HTERT RPE-1 (cell line): ENCODE measurements around the gene ZNF80.
"Not testable (repeated sequence)": the region's sequence is repeated elsewhere in the genome, so short reads cannot be mapped to it uniquely, and the experiment has no call there.

Experiments
- in situ Hi-C: fragments of 300-500 bp; cut with MboI; formaldehyde crosslinking; loops from 4 replicates; pipeline ENCODE4 v1.14.3; 2020; ENCODE audit warnings: low sequenced_read_pairs

The ZNF80 gene

DNA sequence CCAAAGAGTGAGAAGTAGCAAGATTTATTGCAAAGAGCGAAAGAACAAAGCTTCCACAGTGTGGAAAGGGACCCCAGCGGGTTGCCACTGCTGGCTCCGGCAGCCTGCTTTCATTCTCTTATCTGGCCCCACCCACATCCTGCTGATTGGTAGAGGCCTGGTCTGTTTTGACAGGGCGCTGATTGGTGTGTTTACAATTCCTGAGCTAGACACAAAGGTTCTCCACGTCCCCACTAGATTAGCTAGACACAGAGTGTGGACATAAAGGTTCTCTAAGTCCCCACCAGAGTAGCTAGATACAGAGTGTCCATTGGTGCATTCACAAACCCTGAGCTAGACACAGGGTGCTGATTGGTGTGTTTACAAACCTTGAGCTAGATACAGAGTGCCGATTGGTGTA lies at the start of gene ZNF80:
Gene ZNF80, minus strand, starts transcription at position 101 of the 400 bp plus-strand sequence. CDS start 504 bp downstream, outside the sequence.
- in situ Hi-C loops = not testable (repeated sequence)

DNA sequence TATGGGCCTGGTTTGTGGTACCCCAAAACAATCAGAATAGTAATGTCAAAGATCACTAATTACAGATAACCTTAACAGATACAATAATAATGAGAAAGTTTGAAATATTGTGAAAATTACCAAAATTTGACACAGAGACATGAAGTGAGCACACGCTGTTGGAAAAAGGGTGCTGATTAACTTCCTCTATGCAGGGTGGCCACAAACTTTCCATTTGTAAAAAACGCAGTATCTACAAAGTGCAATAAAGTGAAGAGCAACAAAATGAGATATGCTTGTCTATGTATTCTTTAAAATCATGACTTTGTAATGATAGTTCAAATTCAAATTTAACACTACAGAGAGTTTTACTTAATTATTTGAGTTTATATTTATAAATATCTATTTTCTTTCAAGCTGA lies 48.9 kb upstream of the ZNF80 start:
- in situ Hi-C loops = no loop called here

DNA sequence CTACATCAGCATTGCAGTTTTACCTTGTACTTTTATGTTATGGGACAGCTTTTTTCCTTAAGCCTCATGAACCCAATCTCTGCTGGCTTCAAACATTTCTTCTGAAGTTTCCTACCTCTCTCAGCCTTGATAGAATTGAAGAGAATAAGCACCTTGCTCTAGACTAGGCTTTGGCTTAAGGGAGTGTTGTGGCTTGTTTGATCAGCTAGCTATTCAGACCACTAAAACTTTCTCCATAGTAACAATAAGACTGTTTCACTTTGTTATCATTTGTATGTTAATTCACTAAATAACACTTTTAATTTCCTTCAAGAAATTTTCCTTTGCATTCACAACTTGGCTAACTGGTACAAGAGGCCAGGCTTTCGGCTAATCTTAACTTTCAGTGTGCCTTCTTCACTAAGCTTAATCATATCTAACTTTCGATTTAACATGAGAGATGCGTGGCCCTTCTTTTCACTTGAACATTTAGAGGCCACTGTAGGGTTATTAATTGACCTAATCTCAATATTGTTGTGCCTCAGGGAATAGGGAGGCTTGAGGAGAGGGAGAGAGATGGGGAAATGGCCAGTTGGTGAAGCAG lies 48.4 kb upstream of the ZNF80 start:
- in situ Hi-C loops = no loop called here

DNA sequence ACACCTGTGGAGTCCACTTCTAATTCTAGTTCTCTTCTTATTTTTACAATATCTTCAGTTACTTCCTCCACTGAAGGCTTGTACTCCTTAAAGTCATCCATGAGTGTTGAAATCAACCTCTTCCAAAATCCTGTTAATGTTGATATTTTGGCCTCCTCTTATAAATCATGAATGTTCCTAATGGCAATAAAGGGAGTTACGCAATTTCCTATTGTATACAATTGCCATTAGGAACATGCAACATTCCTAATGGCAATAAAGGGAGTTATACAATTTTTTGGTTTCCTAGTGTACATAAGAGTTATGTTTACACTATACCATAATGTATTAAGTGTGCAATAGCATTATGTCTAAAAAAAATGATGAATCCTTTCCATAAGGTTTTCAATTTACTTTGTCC lies 47.3 kb upstream of the ZNF80 start:
- in situ Hi-C loops = no loop called here

DNA sequence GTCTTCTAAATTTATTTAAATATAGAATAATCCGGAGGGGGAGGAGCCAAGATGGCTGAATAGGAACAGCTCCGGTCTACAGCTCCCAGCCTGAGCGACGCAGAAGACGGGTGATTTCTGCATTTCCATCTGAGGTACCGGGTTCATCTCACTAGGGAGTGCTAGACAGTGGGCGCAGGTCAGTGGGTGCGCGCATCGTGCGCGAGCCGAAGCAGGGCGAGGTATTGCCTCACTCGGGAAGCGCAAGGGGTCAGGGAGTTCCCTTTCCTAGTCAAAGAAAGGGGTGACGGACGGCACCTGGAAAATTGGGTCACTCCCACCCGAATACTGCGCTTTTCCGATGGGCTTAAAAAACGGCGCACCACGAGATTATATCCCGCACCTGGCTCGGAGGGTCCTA lies 39.5 kb upstream of the ZNF80 start:
- in situ Hi-C loops = not testable (repeated sequence)

DNA sequence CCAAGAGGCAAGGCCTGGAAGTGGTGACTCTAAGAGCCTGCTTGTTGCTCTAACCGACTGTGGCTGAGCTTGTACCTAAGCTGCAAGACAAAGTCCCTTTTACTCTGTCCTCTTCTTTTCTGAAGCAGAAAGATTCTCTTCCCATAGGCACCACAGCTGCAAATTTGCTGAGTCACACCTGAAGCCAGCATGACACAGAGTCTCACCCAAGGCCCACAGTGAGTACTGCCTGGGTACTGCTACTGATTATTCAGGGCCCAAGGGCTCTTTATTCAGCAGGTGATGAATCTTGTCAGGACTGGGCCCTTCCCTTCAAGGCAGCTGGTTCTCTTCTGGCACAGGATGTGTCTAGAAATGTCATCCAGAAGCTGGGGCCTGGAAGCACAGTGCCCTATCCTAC lies 37.6 kb upstream of the ZNF80 start:
- in situ Hi-C loops = no loop called here

DNA sequence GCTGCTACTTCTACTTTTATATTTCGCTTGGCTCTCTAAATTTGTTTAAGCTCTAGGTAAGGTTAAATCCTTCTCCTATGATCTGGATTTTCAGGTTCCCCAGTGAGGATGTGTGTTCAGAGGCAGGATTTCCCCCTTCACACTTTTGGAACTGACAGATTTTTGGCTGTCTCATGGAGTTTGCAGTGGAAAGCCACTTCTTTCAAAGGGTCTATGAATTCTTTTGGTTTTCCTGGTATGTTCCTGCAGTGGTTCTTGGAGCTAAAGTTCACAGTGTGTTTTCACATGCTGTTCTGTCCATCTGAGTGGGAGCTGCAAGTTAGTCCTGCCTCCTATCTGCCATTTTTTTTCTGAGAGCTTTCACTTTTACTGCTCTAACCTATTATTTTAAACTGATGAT lies 34.9 kb upstream of the ZNF80 start:
- in situ Hi-C loops = no loop called here

DNA sequence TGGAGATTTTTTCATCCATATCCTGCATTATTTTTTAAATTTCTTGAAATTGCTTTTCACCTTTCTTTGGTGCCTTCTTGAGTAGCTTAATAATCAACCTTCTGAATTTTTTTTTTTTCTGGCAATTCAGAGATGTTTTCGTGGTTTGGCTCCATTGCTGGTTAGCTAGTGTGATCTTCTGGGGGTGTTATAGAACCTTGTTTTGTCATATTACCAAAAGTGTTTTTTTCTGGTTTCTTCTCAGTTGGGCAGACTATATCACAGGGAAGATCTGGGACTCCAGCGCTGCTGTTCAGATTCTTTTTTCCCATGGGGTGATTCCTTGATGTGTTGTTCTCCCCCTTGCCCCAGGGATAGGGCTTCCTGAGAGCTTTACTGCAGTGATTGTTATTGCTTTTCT lies 32.6 kb upstream of the ZNF80 start:
- in situ Hi-C loops = no loop called here

DNA sequence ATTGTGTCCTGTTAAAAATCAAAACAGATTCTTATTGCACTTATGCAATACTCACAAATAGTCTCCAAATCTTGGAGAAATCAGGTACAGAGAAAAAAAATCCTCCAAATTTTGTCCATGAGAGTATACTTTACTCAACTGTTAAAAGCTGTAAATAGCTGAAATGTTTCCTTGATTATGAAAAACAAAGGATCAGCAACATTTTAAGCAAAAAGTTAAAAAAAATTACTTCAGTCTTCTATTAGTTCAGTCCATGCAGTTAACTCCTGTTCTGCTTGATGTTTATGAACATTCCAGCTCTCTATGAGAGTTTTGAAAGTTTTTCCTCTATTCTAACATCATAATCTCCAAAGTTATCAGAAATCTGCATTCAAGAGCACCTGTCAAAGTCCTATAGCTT lies 22.8 kb upstream of the ZNF80 start:
- in situ Hi-C loops = no loop called here

DNA sequence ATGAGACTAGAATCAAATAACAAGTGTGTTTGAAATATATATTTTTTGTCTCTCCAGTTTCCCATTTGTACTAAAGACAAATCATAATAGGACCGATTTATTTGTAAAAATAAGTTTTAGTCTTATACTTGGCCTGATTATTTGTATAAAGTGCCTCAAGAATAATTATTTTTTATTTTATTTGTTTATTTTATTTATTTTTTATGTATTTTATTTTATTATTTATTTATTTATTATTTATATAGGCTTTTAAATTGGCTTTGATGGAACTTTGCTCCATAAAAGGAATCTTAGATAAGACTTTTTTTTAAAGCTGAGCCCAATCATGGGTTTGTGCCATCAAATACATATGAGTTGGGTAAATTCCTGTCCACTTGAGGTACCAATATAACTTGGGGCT lies 22.2 kb upstream of the ZNF80 start:
- in situ Hi-C loops = no loop called here

DNA sequence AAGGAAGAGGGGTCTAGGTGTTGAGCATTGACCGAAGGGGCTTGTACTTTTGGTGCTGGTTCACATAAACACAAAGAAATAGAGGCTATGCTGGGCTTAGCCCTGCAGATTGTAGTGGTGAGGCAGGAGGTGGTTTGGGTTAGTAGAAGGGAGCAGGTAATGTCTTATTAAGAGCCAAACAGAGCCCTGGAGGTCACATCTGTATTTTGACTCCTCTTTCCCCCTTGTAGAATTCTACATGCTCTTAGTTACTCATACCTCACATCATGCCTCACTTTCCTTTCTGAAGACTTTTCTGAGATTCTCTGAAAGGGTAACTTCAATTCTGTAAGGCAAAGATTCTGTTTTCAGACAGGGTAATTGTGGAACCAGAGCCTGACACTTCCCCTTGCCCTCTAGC lies 16.1 kb upstream of the ZNF80 start:
- in situ Hi-C loops = no loop called here

DNA sequence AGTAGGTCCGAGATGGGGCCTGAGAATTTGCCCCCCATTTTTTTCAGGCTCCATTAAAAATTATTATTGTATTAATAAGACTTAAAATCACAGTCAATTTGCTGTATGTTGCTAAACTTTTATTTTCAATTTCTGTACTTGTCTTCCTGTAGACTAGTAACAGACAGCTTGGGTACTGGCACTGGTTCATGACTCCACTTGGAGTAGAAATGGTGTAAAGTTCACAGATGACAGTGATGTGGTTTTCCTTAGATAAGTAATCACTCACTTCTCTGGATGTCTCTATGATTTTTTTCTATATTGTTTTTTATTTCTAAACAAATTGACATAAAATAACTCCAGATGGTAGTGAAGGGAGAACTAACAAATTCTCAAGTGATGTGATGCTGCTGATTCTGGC lies 15.6 kb upstream of the ZNF80 start:
- in situ Hi-C loops = no loop called here

DNA sequence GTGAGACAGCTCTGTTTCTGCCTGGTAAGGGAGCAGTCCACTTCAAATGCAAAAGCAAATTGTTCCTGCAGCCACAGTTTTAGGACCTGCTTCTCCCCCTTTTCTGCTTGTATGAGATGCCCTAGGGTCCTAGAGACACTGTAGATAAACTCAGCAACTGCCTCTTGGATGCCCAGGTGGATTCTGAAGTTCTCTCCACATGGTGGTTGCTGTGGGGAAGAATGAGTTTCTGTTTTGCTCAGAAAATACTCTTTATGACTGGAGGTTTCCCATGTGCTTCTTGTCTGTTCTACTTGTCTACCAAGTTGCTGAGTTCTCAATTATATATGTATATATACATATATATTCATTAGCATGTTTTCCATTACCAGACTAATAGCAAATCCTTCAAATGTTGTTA lies 5.6 kb upstream of the ZNF80 start:
- in situ Hi-C loops = no loop called here

DNA sequence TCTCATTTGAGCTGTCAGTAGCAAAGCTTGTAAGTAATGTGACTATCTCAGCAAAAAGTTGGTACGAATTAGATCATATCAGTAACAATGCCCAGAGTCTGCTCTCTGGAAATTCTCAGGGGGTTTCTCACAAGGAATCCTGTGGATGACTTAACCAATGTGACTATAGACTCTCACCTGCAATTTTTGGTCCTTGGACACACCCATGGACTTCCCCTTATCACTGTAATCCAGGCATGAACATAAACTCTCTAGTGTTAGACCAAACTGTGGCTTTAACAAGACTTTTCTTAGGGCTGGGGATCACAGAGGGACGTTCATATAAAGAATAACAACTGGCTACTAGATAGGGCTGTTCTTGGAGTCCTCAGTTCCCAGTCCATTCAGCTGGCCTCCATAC lies 3.9 kb upstream of the ZNF80 start:
- in situ Hi-C loops = no loop called here

DNA sequence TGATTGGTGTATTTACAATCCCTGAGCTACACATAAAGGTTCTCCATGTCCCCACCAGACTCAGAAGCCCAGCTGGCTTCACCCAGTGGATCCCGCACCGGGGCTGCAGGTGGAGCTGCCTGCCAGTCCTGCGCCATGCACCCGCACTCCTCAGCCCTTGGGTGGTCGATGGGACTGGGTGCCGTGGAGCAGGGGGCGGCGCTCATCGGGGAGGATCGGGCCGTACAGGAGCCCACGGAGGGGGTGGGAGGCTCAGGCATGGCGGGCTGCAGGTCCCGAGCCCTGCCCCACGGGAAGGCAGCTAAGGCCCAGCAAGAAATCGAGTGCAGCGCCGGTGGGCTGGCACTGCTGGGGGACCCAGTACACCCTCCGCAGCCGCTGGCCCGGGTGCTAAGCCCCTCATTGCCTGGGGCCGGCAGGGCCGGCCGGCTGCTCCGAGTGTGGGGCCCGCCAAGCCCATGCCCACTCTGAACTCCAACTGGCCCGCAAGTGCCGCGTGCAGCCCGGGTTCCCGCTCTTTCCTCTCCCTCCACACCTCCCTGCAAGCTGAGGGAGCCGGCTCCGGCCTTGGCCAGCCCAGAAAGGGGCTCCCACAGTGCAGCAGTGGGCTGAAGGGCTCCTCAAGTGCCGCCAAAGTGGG lies 888 bp upstream of the ZNF80 start:
- in situ Hi-C loops = not testable (repeated sequence)

DNA sequence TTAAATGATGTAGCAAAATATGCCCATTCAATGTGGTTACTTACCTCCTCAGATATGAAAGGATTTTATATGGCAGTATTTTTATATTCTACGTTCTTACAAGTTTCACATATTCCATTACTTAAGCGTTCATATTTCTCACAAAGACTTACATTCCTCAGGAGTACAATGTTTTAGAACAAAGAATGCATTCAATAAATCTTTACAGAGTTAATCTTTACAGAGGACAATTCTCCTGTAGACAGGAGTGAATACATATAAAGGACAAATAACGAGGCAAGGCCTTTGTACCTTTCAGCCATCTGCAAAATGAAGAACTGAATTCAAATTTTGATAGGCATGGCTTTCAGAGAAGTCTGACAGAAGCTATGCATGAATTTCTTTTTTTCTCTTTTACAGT lies 1.9 kb downstream of the ZNF80 start:
- in situ Hi-C loops = no loop called here

DNA sequence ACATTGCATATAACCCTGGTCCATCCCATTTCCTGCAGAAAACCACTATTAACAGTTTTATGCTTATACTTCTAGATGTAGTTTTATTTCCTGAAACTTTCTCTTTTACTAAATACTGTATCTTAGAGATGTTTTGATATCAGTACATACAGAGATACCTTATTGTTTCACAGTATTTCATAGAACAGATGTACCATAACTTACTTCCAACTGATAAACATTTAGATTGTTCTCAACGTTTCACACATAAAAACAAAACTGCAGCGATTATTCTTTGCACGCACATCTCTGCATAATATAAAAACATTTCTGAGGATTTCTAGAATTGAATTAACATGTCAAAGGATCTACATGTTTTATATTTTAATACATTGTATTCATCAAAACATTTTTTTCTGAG lies 2.6 kb downstream of the ZNF80 start:
- in situ Hi-C loops = no loop called here

DNA sequence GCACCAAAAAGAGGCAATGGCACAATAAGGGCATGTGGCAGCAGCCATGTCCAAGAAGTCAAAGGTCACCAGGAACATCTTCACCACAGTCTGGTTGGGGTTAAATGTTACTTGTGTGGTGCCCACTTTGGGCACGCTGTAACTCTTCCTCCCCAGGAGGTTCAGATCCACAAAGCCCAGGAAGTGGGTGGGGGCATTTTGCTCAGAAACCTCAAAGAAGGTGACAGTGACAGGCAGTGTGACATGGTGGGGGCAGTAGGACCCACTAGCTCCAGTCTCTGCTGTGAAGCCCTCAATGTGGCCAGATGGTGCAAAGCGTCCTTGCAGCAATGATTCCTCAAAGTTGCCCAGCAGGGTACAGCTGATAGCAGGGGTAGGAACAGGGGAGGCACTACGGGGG lies 5.8 kb downstream of the ZNF80 start:
- in situ Hi-C loops = no loop called here

DNA sequence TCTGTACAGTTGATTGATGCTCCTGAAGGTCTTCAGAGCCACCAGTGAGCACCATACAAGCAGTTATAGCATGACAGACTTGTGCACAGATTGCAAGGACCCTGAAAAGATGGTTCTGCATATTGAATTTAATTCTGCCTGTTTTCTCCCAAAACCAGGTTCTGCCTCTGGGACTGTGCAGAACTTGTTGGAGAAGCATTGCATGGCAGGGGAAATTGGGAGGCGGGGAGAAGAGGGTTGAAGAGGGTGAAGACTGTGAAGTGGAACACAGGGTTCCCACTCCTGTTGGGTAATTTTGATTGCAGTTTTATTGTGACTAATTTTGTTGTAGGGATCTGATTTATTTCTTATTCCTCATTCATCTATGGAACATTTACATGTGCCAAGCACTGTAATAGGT lies 10.3 kb downstream of the ZNF80 start:
- in situ Hi-C loops = no loop called here

DNA sequence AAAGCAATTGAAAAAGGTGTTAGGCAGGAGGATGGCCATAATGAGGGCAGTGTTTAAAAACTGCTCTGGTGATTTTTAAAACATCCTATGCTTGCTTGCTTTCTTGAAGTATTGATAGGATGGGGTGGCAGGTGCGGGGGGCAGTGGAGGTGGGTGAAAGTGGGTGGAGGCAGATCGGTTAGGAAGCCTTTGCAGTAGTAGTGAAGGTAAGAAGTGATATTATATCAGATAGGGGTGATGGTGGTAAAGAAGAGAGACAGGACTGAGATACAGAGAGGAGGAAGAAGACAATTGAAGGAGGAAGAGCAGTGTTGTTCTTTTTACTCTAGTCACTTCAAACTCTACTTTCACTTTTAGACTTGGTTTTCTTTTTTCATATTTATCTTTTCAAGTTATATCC lies 11.1 kb downstream of the ZNF80 start:
- in situ Hi-C loops = no loop called here

DNA sequence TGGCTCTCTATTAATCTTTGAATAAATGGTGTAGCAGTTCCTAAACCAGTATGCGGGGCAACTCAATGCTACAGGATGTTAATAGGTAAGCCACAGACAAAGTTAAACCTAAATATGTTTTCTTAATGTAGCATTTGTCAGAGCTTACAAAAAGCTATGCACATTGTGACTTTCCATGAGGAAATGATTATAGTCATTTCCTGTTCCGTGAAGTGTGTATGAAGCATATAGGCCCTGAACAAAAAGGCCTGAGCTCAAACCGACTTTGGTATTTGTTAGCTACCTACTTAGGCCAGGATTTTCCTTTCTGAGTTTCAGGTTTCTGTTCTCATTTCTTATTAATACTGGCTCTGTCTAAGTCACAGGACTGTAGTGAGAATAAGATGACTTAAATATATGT lies 14.2 kb downstream of the ZNF80 start:
- in situ Hi-C loops = no loop called here

DNA sequence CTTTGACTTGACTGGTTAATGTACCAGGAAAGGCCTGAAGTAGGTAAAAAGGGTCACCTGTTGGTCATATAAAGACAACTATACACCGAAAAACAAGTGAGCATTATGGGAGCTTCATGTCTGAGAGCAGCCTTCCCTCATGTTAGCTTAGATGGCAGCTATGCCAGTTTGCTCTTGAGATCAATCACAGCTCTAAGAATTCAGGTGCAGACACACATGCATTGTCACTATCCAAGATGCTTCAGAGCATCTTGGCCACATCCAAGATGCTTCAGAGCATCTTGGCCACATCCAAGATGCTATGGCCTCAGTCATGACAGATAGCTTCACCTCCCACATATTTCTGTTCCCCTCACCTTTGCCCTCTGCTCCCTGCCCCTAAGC lies 15.5 kb downstream of the ZNF80 start:
- in situ Hi-C loops = no loop called here

DNA sequence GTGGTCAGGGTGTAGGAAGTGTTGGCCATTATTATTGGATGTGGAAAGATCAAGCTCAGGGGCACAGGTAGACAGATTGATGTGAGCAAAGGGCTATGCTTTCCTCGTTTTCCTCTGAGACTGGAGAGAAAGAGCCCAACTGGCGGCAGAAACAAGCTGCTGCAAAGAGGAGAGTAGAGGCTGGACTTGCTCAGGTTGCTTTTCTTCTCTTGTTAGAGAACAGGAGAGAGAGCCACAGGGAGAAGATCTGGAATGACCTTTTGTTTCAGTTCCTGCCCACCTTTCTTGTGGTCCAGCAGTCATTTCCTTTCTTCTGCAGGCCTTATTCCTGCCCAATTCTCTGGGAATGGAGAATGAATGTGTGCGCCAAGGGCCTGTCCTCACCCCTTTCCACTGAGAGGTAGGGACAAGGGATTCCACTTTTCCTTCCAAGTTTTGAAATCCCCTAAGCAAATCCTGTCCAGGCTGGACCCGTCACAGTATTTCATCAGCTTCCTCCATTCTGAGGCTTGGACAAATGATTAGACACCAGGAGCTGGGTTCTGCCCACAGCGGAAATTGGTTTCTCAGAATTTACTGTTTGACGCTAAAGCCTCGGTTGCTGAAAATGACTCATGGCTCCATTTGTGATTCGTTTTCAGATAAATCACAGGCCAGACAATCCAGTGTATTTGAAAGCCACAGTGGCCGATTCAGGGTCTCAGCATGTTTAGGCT lies 16.1 kb downstream of the ZNF80 start:
- in situ Hi-C loops = no loop called here
